Measurements from ENCODE around the gene ELP4.

The ELP4 gene

GRCh38 chr11:31761636-31762035 is 252.1 kb downstream of the ELP4 start:
- no peak overlapping the region for H3K4me3 ChIP-seq (ENCODE audit: low read depth in 1 of 2, low read length in 2 of 2)
- H3K36me3 ChIP-seq (ENCODE audit: insufficient read depth, low read length), result no peaks in the 10 kb centered on the region
- H3K27ac ChIP-seq (ENCODE audit: low read depth, low read length), result no peak overlapping the region
- no peaks in the 10 kb centered on the region for H3K4me1 ChIP-seq (ENCODE audit: insufficient read depth, low read length)
- no peak overlapping the region for H3K9ac ChIP-seq (ENCODE audit: low read length)
- H3K9me3 ChIP-seq (ENCODE audit: low read length), result no peaks in the 10 kb centered on the region
- H3K27me3 ChIP-seq (ENCODE audit: control insufficient read depth in 1 of 2, insufficient read depth in 2 of 2, low read length in 2 of 2), result no peaks in the 10 kb centered on the region

GRCh38 chr11:31763296-31763695 is 253.7 kb downstream of the ELP4 start:
- H3K4me1 ChIP-seq (ENCODE audit: insufficient read depth, low read length), result no peaks in the 10 kb centered on the region
- H3K9ac ChIP-seq (ENCODE audit: low read length), result no peak overlapping the region
- H3K4me3 ChIP-seq (ENCODE audit: low read depth in 1 of 2, low read length in 2 of 2), result no peak overlapping the region
- no peaks in the 10 kb centered on the region for H3K36me3 ChIP-seq (ENCODE audit: insufficient read depth, low read length)
- no peaks in the 10 kb centered on the region for H3K27me3 ChIP-seq (ENCODE audit: control insufficient read depth in 1 of 2, insufficient read depth in 2 of 2, low read length in 2 of 2)
- no peaks in the 10 kb centered on the region for H3K9me3 ChIP-seq (ENCODE audit: low read length)
- no peak overlapping the region for H3K27ac ChIP-seq (ENCODE audit: low read depth, low read length)

- H3K9ac ChIP-seq (ENCODE audit: low read length), result no peak overlapping the region
- H3K4me3 ChIP-seq (ENCODE audit: low read depth in 1 of 2, low read length in 2 of 2), result no peak overlapping the region
- no peak overlapping the region for H3K27ac ChIP-seq (ENCODE audit: low read depth, low read length)
- no peaks in the 10 kb centered on the region for H3K4me1 ChIP-seq (ENCODE audit: insufficient read depth, low read length)
- H3K27me3 ChIP-seq (ENCODE audit: control insufficient read depth in 1 of 2, insufficient read depth in 2 of 2, low read length in 2 of 2), result no peaks in the 10 kb centered on the region
- H3K9me3 ChIP-seq (ENCODE audit: low read length), result no peaks in the 10 kb centered on the region
- no peaks in the 10 kb centered on the region for H3K36me3 ChIP-seq (ENCODE audit: insufficient read depth, low read length)
Measured at GRCh38 chr11:31764261-31764660, 254.7 kb downstream of the ELP4 start.

- Histone ChIP-seq H3K9me3 (ENCODE audit: low read length) (no peaks in the 10 kb centered on the region), H3K4me1 (ENCODE audit: insufficient read depth, low read length) (no peaks in the 10 kb centered on the region), H3K27me3 (ENCODE audit: control insufficient read depth in 1 of 2, insufficient read depth in 2 of 2, low read length in 2 of 2) (no peaks in the 10 kb centered on the region), H3K36me3 (ENCODE audit: insufficient read depth, low read length) (no peaks in the 10 kb centered on the region), H3K27ac (ENCODE audit: low read depth, low read length) (no peak overlapping the region), H3K4me3 (ENCODE audit: low read depth in 1 of 2, low read length in 2 of 2) (no peak overlapping the region), H3K9ac (ENCODE audit: low read length) (no peak overlapping the region)
Measured at GRCh38 chr11:31764766-31765165, 255.2 kb downstream of the ELP4 start.

- H3K4me3 ChIP-seq (ENCODE audit: low read depth in 1 of 2, low read length in 2 of 2), result no peak overlapping the region
- no peak overlapping the region for H3K27ac ChIP-seq (ENCODE audit: low read depth, low read length)
- H3K4me1 ChIP-seq (ENCODE audit: insufficient read depth, low read length), result no peaks in the 10 kb centered on the region
- H3K27me3 ChIP-seq (ENCODE audit: control insufficient read depth in 1 of 2, insufficient read depth in 2 of 2, low read length in 2 of 2), result no peaks in the 10 kb centered on the region
- H3K9me3 ChIP-seq (ENCODE audit: low read length), result no peaks in the 10 kb centered on the region
- H3K36me3 ChIP-seq (ENCODE audit: insufficient read depth, low read length), result no peaks in the 10 kb centered on the region
- H3K9ac ChIP-seq (ENCODE audit: low read length), result no peak overlapping the region
Measured at GRCh38 chr11:31767066-31767465, 257.5 kb downstream of the ELP4 start.

- H3K4me1 ChIP-seq (ENCODE audit: insufficient read depth, low read length), result no peaks in the 10 kb centered on the region
- H3K36me3 ChIP-seq (ENCODE audit: insufficient read depth, low read length), result no peaks in the 10 kb centered on the region
- no peak overlapping the region for H3K4me3 ChIP-seq (ENCODE audit: low read depth in 1 of 2, low read length in 2 of 2)
- H3K9ac ChIP-seq (ENCODE audit: low read length), result no peak overlapping the region
- H3K9me3 ChIP-seq (ENCODE audit: low read length), result no peaks in the 10 kb centered on the region
- no peaks in the 10 kb centered on the region for H3K27me3 ChIP-seq (ENCODE audit: control insufficient read depth in 1 of 2, insufficient read depth in 2 of 2, low read length in 2 of 2)
- H3K27ac ChIP-seq (ENCODE audit: low read depth, low read length), result no peak overlapping the region
Measured at GRCh38 chr11:31767685-31768084, 258.1 kb downstream of the ELP4 start.

- Histone ChIP-seq H3K27ac (ENCODE audit: low read depth, low read length) (no peak overlapping the region), H3K27me3 (ENCODE audit: control insufficient read depth in 1 of 2, insufficient read depth in 2 of 2, low read length in 2 of 2) (no peaks in the 10 kb centered on the region), H3K36me3 (ENCODE audit: insufficient read depth, low read length) (no peaks in the 10 kb centered on the region), H3K9ac (ENCODE audit: low read length) (no peak overlapping the region), H3K4me3 (ENCODE audit: low read depth in 1 of 2, low read length in 2 of 2) (no peak overlapping the region), H3K4me1 (ENCODE audit: insufficient read depth, low read length) (no peaks in the 10 kb centered on the region), H3K9me3 (ENCODE audit: low read length) (no peaks in the 10 kb centered on the region)
Measured at GRCh38 chr11:31768749-31769640, 259.4 kb downstream of the ELP4 start.

- Histone ChIP-seq H3K27ac (ENCODE audit: low read depth, low read length) (no peak overlapping the region), H3K4me3 (ENCODE audit: low read depth in 1 of 2, low read length in 2 of 2) (no peak overlapping the region)
Measured at GRCh38 chr11:31770011-31770700, 260.6 kb downstream of the ELP4 start.

GRCh38 chr11:31772412-31772811 is 262.8 kb downstream of the ELP4 start:
- Histone ChIP-seq H3K9me3 (ENCODE audit: low read length) (no peaks in the 10 kb centered on the region), H3K4me1 (ENCODE audit: insufficient read depth, low read length) (no peaks in the 10 kb centered on the region), H3K27me3 (ENCODE audit: control insufficient read depth in 1 of 2, insufficient read depth in 2 of 2, low read length in 2 of 2) (no peaks in the 10 kb centered on the region), H3K36me3 (ENCODE audit: insufficient read depth, low read length) (no peaks in the 10 kb centered on the region), H3K9ac (ENCODE audit: low read length) (no peak overlapping the region), H3K27ac (ENCODE audit: low read depth, low read length) (no peak overlapping the region), H3K4me3 (ENCODE audit: low read depth in 1 of 2, low read length in 2 of 2) (no peak overlapping the region)

More at GRCh38 chr11:31770011-31770700, 260.6 kb downstream of the ELP4 start:
- no peak overlapping the region for H3K9ac ChIP-seq (ENCODE audit: low read length)
- H3K4me1 ChIP-seq (ENCODE audit: insufficient read depth, low read length), result no peaks in the 10 kb centered on the region
- no peaks in the 10 kb centered on the region for H3K36me3 ChIP-seq (ENCODE audit: insufficient read depth, low read length)
- H3K27me3 ChIP-seq (ENCODE audit: control insufficient read depth in 1 of 2, insufficient read depth in 2 of 2, low read length in 2 of 2), result no peaks in the 10 kb centered on the region
- H3K9me3 ChIP-seq (ENCODE audit: low read length), result no peaks in the 10 kb centered on the region

GRCh38 chr11:31779374-31779791 is 269.8 kb downstream of the ELP4 start:
- no peaks in the 10 kb centered on the region for H3K27me3 ChIP-seq (ENCODE audit: control insufficient read depth in 1 of 2, insufficient read depth in 2 of 2, low read length in 2 of 2)
- no peak overlapping the region for H3K9ac ChIP-seq (ENCODE audit: low read length)
- H3K9me3 ChIP-seq (ENCODE audit: low read length), result no peaks in the 10 kb centered on the region
- no peak overlapping the region for H3K27ac ChIP-seq (ENCODE audit: low read depth, low read length)
- H3K4me1 ChIP-seq (ENCODE audit: insufficient read depth, low read length), result no peaks in the 10 kb centered on the region
- H3K36me3 ChIP-seq (ENCODE audit: insufficient read depth, low read length), result no peaks in the 10 kb centered on the region
- H3K4me3 ChIP-seq (ENCODE audit: low read depth in 1 of 2, low read length in 2 of 2), result no peak overlapping the region

GRCh38 chr11:31780078-31780477 is 270.5 kb downstream of the ELP4 start:
- Histone ChIP-seq H3K4me1 (ENCODE audit: insufficient read depth, low read length) (no peaks in the 10 kb centered on the region), H3K27me3 (ENCODE audit: control insufficient read depth in 1 of 2, insufficient read depth in 2 of 2, low read length in 2 of 2) (no peaks in the 10 kb centered on the region), H3K27ac (ENCODE audit: low read depth, low read length) (no peak overlapping the region), H3K9me3 (ENCODE audit: low read length) (no peaks in the 10 kb centered on the region), H3K9ac (ENCODE audit: low read length) (no peak overlapping the region), H3K36me3 (ENCODE audit: insufficient read depth, low read length) (no peaks in the 10 kb centered on the region), H3K4me3 (ENCODE audit: low read depth in 1 of 2, low read length in 2 of 2) (no peak overlapping the region)
